ENCODE measurements around the gene AKAP6. TPM values are rescaled to one million over a fixed set of nuclear protein-coding genes. Genes with fewer than 3 reads are reported as not detected.
"Not testable (repeated sequence)": the region's sequence is repeated elsewhere in the genome, so short reads cannot be mapped to it uniquely, and the experiment has no call there.

The AKAP6 gene
- total RNA-seq, 1 experiment from 2014 or later: 2.1 TPM

- DNase-seq (ENCODE audit: low read depth): not testable (repeated sequence)
These were observed 44.1 kb downstream of the AKAP6 start for GRCh38 chr14:32373174-32373573.

DNA sequence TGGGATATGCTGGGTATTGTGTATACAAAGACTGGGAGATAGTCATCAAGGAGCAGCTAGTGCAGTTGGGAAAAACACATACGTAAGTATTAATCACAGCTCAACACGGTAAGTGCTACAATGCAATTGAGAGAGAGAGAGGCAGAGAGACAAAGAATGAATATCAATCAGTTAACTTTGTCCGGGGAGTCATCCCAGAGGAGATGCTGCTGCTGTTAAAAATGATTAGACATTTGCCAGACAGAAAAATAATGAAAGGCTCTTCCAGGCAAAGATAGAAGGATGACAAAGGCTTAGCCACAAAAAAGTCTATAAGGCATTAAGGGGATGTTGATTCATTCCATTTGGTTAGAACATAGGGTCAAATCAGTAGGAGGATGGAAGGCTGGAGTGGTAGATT lies 45.1 kb downstream of the AKAP6 start:
- no peak for DNase-seq (ENCODE audit: low read depth)

- no peak for DNase-seq (ENCODE audit: low read depth)
These were observed 46.6 kb downstream of the AKAP6 start for GRCh38 chr14:32375663-32376062.

DNA sequence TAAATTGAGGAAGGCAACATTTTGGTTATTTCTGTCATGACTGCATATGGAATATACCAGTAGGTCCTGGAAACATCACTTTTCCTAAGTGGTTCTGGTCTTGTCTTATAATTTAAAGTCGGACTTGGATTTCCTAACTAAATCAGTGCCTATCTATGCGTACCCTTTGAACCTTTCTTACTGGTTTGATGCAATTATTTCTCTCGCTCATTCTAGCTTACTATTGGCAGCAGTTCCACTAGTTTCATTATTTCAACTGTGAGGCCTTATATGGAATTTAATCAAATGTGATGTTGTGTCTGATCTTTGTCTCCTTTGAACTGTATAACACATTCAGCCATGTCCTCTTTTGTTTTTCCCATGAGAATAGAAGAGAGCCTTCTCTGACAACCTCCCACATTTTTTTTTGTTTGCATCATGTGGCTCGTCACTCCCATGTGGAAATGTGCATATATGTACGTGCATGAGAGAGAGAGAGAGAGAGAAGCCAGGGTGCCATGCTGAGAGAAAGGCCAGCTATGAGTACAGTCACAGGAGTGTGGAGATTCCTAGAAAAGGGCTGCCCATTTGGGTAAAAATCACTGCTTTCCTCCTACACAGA lies 48.0 kb downstream of the AKAP6 start:
- no peak for DNase-seq (ENCODE audit: low read depth)

- DNase-seq (ENCODE audit: low read depth): no peak
These were observed 49.2 kb downstream of the AKAP6 start for GRCh38 chr14:32378284-32378683.

DNA sequence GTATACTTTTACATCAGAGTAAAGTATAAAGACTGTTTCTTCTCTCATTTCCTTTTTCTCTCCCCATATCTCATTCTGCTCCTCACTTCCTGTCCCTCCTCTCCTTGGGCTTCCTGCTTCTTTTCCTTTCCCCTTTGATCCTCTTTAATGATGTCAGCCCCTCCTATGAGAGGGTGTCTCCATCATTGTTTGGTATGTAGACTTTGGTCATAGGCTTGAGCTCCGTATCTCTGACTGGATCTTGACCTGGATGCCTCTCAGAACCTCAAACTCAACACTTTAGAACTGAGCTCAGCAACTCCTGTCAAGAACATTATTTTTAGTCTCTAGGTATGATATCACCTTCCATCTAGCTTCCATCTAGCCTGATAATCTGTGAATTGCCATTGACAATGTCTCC lies 50.3 kb downstream of the AKAP6 start:
- DNase-seq (ENCODE audit: low read depth): no peak

DNA sequence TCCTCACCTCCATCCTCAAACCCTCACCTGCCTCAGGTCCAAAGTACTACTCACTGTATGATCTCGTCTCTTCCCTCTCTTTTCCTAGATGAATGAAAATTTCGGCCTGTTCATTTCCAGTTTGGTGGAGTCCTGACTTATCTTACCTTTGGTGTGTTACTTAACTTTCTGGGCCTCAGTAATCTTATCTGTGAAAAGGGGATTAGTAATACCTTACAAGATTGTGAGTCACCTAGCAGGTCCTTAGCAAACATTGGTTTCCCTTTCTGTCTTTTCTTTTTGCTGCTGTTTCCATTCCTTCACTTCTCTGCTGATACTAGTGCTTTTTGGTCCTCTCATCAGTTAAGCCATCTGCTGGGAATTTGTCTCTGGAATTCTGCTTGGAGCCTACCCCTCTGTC lies 52.8 kb downstream of the AKAP6 start:
- no peak for DNase-seq (ENCODE audit: low read depth)

DNA sequence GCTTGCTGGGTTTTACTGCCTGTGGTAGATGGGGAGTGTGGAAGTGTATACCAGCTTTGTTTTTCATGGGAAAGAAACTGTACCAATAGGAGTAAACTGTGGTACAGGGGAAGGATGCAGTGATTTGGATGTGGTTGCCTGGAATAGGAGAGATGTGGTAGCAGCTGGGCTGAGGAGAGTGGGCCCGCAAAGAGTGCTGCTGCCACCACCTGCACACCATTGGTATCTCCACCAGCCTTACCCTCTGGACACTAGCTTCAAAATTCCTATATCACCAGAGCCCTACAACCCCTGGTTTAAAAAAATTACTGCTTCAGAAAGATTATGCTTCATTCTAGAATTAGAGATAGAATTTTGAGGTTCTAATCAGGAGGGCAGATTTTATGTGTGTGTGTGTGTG lies 53.6 kb downstream of the AKAP6 start:
- peak; percentile 63 for DNase-seq (ENCODE audit: low read depth)

DNA sequence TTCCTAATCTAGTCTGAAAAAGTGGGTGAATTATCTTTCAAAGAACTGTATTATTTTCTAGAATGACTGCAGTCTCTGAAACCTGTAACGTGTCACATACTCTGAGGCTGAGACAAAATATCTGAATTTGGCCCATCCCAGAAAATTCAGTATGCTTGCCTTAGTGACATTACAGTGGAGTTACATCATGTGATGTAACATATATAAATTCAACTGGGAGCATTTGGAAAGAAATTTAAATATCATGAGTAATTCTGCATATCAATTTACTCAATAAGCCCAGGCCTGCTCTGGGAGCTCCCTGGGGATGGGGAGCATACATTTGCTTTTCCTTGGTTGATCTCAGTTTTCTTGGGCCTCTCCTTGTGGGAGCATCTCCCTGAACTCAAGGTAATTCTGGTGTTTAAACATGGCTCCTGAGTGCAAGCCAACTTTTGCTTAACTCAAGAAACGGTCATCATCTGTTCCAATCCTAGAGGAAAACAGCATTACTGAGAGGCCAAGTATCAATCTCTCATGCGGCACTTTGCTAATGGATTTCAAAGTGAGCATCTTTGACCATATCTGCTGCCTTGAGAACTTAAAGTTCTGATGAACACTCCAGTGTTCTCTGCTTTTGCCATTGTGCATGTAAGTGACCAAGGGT lies 54.4 kb downstream of the AKAP6 start:
- DNase-seq (ENCODE audit: low read depth): no peak

DNA sequence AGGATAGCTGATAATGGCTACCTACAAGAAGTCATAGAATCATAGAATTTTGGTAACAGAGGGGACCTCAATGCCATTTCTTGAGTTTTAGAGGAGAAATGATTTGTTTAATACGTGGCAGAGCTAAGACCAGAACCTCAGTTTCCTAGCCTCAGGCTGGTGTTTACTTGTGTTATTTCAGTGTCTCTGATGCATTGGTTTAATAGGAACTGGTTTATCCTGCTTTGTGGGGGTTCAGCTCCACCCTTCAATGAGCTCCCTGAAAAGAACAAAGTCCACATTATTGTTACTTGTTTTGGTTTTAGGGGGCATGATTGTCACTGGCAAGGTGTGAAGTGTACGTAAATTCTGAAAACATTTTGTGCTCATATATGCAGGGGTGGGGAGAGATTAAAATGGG lies 55.4 kb downstream of the AKAP6 start:
- DNase-seq (ENCODE audit: low read depth): no peak

- DNase-seq (ENCODE audit: low read depth): not testable (repeated sequence)
These were observed 58.2 kb downstream of the AKAP6 start for GRCh38 chr14:32387295-32387694.

DNA sequence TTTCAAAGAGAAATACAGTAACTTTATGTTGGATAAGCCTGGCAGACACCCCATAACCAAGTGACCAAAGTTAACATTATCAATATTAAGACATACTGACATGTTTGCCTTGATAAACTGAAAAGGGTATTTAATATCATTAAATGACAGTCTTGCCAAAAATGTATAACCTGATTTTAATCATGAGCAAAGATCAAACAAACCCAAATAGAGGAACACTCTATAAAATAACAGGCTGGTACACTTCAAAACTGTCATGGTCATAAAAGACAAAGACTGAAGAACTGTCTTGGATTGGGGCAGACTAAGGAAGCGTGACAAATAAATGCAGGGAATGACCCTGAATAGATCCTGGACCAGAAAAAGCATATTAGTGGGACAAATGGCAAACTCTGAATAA lies 64.0 kb downstream of the AKAP6 start:
- DNase-seq (ENCODE audit: low read depth): no peak

DNA sequence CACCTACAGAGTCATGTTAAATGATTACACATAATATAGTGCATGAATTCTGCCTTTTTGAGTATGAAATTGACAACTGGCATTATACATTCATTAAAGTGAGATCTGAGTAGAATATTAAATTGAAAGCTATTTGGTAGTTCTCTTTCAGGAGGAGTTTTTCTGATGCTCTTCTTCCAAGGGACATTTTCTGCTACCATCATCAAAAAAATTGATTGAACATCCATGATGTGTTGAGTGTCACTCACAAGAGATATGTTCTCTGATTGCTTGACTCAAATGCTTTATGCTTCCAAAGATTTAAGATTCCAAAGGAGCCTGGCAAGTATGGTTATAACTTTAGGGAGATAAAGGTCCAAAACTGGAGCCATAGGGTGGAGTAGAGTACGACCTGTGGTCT lies 64.9 kb downstream of the AKAP6 start:
- no peak for DNase-seq (ENCODE audit: low read depth)

DNA sequence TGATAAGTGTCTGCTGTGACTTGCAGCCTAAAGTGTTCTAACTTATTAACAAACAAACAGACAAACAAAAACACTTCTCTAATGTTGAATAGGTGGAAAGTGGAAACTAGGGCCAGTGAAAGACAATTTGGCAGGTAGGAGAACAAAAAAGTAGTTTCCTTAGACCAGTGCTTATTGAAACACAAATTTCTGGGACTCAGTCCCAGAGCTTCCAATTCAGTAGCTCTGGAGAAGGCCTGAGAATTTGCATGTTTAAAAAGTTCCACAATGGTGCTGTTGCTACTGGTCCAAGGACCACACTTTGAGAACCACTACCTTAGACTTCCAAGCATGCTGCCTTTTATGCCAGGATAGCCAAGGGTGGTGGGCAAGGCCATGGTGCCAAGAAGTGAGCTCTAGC lies 67.8 kb downstream of the AKAP6 start:
- no peak for DNase-seq (ENCODE audit: low read depth)

DNA sequence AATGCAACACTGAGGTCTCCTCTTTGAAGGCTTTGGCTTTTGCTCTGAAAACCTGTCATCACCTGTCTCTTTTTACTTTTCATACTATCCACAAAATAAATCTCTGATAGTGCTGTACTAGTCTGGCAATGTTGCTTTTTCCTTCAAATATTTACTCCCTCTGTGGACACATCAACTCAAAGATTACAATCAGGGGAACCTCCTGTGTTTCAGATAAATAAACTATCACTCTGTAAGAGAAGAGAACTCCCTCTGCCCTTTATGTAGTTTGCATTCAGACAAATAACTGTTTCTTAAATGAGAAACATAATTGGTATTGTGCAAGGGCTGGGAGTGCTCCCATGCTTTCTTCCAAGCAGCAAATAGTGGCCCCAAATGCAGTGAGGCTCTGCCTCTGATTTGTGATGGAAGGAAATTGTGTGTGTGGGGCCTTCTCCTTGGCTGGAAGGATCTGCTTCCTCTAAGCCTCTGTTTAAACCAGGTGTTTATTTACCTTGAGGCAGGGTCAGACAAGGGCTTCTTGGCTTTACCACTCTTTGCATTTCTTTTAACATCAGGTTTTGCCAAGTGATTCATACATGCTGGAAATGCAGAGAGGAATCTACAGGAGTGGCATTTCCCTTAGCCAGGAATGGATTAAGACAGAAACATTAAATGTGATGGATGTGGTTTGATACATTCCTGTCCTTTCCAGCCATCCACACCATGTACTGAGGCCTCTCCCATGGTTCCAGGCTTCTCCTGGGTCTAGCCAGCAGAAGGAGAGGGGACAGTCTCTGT lies 69.0 kb downstream of the AKAP6 start:
- peak; percentile 47 for DNase-seq (ENCODE audit: low read depth)

- no peak for DNase-seq (ENCODE audit: low read depth)
These were observed 70.8 kb downstream of the AKAP6 start for GRCh38 chr14:32399920-32400319.

GRCh38 chr14:32400480-32400879 lies 71.4 kb downstream of the AKAP6 start:
- peak; percentile 29 for DNase-seq (ENCODE audit: low read depth)

GRCh38 chr14:32403021-32403420 lies 73.9 kb downstream of the AKAP6 start:
- DNase-seq (ENCODE audit: low read depth): no peak

GRCh38 chr14:32403688-32404087 lies 74.6 kb downstream of the AKAP6 start:
- DNase-seq (ENCODE audit: low read depth): no peak

DNA sequence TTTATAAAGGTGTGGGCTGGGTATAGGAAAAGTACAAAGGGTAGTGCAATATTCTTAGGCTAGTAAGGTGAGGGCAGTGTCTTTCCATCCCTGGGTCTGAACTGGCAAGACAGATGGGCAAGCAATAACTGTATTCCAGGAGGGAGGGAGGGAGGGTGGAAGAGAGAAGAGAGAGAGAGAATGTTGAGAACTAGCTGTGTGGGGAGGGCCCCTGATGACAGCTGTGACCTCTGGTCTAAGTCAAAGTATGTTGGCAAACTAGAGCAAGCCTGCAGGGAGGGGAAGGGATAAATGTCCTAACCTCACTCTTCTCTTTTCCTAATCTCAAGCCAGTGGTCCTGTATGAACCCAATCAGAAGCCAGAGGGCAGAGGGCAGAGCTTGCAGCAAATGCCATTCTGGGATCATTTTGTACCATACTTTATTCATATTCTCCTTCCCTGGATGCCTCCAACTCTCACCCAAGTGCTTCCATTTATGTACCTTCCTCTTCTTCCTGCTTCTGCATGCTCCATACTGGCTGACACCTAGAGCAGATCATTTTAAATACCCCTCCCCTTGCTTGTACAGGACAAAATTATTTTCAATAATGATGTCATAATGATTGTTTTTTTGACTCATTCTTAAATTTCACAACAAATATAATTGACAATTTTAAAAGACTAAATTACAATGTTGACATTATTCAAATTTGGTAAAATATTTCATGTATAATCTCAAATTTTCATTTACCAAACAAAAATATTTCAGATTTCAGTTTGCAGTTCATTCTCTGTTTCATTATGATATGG lies 75.9 kb downstream of the AKAP6 start:
- DNase-seq (ENCODE audit: low read depth): no peak

GRCh38 chr14:32405856-32406255 lies 76.8 kb downstream of the AKAP6 start:
- DNase-seq (ENCODE audit: low read depth): no peak

DNA sequence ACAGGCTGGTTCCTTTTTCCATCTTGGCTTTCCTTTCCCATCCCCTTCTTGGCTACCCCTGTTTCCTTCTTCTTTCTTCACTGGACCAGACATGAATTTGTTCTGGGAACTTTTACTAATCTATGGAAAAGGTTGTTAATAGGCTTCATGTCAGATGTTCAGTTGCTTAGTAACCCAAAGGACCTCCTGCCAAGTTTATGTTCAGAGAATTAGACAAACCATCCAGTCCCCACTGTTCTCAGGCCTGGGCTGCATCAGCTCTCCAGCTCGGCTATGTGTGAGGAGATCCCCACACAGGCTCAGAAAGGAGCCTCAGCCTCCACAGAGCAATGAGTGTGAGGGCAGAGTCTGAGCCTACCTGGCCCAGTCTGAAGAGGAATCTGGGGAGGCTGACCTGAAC lies 78.0 kb downstream of the AKAP6 start:
- DNase-seq (ENCODE audit: low read depth): no peak

Measured in Daoy (cell line).